Measurements from ENCODE around the gene IL17RE. TPM values are rescaled to one million over a fixed set of nuclear protein-coding genes. Genes with fewer than 3 reads are reported as not detected.
"Not testable (repeated sequence)": the region's sequence is repeated elsewhere in the genome, so short reads cannot be mapped to it uniquely, and the experiment has no call there.

IL17RE gene, protein sequence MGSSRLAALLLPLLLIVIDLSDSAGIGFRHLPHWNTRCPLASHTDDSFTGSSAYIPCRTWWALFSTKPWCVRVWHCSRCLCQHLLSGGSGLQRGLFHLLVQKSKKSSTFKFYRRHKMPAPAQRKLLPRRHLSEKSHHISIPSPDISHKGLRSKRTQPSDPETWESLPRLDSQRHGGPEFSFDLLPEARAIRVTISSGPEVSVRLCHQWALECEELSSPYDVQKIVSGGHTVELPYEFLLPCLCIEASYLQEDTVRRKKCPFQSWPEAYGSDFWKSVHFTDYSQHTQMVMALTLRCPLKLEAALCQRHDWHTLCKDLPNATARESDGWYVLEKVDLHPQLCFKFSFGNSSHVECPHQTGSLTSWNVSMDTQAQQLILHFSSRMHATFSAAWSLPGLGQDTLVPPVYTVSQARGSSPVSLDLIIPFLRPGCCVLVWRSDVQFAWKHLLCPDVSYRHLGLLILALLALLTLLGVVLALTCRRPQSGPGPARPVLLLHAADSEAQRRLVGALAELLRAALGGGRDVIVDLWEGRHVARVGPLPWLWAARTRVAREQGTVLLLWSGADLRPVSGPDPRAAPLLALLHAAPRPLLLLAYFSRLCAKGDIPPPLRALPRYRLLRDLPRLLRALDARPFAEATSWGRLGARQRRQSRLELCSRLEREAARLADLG
- total RNA-seq (1 to 10 TPM; 1.0 to 2.2 (median 1.4) TPM), polyA plus RNA-seq (1.2 TPM)
- long read RNA-seq, donor 1, partial matches to known transcripts, result 0 of 1 reads
- long read RNA-seq, donor 1, other reads (novel, unspliced or antisense), result 1 of 1 reads
- long read RNA-seq, donor 2, result 0 reads
- long read RNA-seq, donor 3, result 0 reads
- long read RNA-seq, donor 4, result 0 reads

DNA sequence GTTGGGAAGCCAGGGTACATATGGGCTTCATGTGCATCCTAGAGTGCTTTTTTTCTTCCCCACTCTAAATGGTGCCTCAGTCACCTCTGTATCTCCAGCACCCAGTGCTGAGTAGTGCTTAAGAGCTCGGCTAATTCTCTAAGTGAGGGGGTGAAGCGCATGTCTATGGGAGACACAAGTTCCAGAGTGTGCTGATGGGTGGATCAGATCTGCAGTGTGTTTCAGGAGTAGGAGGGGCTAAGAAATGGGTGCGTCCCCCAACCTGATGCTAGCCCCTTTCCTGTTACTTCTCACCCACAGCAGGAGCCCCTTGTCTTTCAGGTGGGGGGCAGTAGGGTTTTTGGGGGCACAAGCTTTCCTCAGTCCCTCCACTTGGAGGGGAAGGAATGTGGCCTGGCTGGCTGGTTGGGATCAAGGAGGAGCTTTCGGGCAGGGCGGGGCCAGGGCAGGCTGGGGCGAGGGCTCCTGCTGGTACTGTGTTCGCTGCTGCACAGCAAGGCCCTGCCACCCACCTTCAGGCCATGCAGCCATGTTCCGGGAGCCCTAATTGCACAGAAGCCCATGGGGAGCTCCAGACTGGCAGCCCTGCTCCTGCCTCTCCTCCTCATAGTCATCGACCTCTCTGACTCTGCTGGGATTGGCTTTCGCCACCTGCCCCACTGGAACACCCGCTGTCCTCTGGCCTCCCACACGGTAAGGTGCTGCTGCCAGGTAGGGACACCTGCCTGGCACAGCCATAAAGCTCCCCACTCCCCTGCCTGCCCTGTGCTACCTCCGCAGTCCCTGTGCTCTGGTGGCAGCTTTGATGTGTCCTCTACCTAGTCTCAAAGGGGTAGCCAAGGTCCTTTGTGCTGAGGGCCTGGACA, at the start of gene IL17RE:
Gene IL17RE, plus strand, starts transcription at position 477 of the 866 bp plus-strand sequence. Its CDS starts 85 bp downstream, at position 562.
- WGBS, result 55% methylated on average over 13 of the region's 13 CpGs
- intact Hi-C loops (cut with DNase I), result no loop called here
- H3K9me3 ChIP-seq (ENCODE audit: control insufficient read depth, low read length), result no peaks in the 10 kb centered on the region
- H3K27me3 ChIP-seq (ENCODE audit: control insufficient read depth, insufficient read depth), result no peaks in the 10 kb centered on the region
- no peak within 1 kb of the TSS for H3K27ac ChIP-seq (ENCODE audit: low read length)
- ATAC-seq, result peak; percentile 44
- DNase-seq, result peak in 1 of 3 donors; percentile 59
- no peak within 1 kb of the TSS for H3K4me3 ChIP-seq (ENCODE audit: low read length)
- H3K4me1 ChIP-seq (ENCODE audit: control insufficient read depth, insufficient read depth, low read length), result peaks cover 3% of the 10 kb centered on the region

DNA sequence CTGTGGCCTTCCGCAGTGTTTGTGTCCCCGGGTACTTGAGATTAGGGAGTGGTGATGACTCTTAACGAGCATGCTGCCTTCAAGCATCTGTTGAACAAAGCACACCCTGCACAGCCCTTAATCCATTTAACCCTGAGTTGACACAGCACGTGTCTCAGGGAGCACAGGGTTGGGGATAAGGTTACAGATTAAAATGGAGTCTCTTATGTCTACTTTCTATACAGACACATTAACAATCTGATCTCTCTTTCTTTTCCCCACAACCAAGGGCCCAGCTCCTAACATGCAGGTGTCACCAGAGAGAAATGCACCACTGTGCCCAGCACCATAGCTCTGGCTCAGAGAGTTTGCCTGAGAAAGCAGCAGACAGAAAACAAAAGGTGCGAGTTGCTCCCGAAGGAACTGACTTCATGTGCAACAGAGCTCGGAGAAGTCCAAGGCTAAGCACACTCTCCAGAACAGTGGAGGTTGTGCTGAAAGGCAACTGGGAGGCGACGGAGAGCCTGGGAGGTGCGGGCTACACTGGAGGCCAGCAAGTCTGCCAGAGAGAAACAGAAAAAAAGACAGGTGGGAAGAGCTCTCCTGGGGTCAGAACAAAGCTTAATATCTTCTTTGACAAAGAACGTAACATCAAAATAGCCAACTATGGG, 48.2 kb upstream of the IL17RE start:
- not testable (repeated sequence) for H3K27ac ChIP-seq (ENCODE audit: low read length); H3K4me1 ChIP-seq (ENCODE audit: control insufficient read depth, insufficient read depth, low read length)

DNA sequence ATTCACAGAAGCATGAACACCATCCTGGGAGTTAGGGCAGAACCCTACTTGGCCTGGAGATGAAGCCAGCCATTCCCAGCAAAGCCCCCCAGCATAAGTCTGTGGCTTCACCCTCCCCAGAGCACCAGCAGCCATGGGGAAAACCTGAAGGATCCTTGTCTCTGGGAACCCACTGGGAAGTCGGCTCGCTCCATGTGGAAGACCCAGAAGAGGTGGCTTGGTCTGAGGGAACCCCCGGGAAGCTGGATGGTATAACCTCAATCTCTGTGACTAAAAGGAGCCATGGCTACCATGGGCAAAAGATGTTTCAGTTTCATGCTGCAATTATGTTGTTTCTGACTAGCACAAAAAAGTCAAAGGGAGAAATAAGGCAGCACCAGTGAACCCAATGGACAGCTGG, 47.1 kb upstream of the IL17RE start:
- H3K9me3 ChIP-seq (ENCODE audit: control insufficient read depth, low read length), result no peaks in the 10 kb centered on the region
- 96% methylated on average over 3 of the region's 3 CpGs for WGBS
- no peaks in the 10 kb centered on the region for H3K27me3 ChIP-seq (ENCODE audit: control insufficient read depth, insufficient read depth)
- DNase-seq (no peak), ATAC-seq (no peak)
- no peak overlapping the region for H3K27ac ChIP-seq (ENCODE audit: low read length)
- no peaks in the 10 kb centered on the region for H3K4me1 ChIP-seq (ENCODE audit: control insufficient read depth, insufficient read depth, low read length)
- intact Hi-C loops (cut with DNase I), result no loop called here
- H3K4me3 ChIP-seq (ENCODE audit: low read length), result no peak overlapping the region

More for the DNA sequence above, 48.2 kb upstream of the IL17RE start:
- H3K27me3 ChIP-seq (ENCODE audit: control insufficient read depth, insufficient read depth); intact Hi-C loops (cut with DNase I); H3K4me3 ChIP-seq (ENCODE audit: low read length); H3K9me3 ChIP-seq (ENCODE audit: control insufficient read depth, low read length); DNase-seq; ATAC-seq: not testable (repeated sequence)
- WGBS, result 75% methylated on average over 11 of the region's 11 CpGs

DNA sequence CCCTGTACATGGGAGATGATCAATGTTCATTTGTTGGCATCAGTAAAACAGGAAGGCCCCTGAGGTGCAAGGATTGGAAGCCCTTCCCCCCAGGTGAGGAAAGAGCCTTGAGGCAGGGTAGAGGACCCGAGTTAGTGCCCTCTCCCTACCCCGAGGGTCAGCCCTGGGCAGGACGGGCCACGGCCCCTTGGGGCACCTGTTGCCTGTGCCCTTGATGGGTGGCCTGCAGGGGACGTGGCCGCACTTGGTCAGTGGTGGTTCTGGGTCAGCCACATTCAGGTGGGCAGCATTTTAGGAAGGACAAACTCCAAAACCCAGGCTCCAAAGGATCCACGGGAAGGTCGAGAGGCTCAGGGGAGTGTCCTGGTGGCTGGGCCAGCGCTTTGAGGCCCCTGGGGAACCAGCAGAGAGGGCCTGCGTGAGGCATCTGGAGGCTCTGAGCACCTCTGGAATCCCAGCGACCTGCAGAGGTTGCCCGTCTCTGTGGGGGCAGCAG, 43.1 kb upstream of the IL17RE start:
- Histone ChIP-seq H3K27me3 (ENCODE audit: control insufficient read depth, insufficient read depth) (no peaks in the 10 kb centered on the region), H3K4me1 (ENCODE audit: control insufficient read depth, insufficient read depth, low read length) (no peaks in the 10 kb centered on the region), H3K9me3 (ENCODE audit: control insufficient read depth, low read length) (no peaks in the 10 kb centered on the region), H3K4me3 (ENCODE audit: low read length) (no peak overlapping the region), H3K27ac (ENCODE audit: low read length) (no peak overlapping the region)
- WGBS, result 91% methylated on average over 12 of the region's 12 CpGs
- ATAC-seq (no peak), DNase-seq (no peak)
- intact Hi-C loops (cut with DNase I), result no loop called here

DNA sequence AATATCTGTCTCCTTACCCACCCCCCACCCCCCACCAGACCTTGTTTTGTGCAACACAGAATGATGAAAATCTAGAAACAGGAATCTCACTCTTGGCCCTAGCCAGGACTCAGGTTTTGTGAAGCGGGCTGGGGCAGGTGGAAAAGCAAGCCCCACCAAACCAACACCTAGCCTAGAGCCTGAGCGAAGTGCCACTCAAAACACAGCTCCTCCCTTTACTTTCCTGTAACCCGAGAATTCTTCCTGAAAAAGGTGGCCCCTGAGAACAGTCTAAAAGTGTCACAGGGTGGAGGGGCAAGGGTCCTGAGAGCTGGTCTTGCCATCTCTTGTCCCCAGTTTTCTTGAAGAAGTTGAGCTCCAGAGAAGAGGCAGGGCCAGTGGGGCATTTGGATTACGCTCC, 41.4 kb upstream of the IL17RE start:
- H3K27me3 ChIP-seq (ENCODE audit: control insufficient read depth, insufficient read depth), result no peaks in the 10 kb centered on the region
- no peak for DNase-seq
- no peaks in the 10 kb centered on the region for H3K9me3 ChIP-seq (ENCODE audit: control insufficient read depth, low read length)
- intact Hi-C loops (cut with DNase I), result no loop called here
- no peak overlapping the region for H3K27ac ChIP-seq (ENCODE audit: low read length)
- ATAC-seq, result no peak
- 93% methylated on average over 4 of the region's 4 CpGs for WGBS
- H3K4me3 ChIP-seq (ENCODE audit: low read length), result no peak overlapping the region
- H3K4me1 ChIP-seq (ENCODE audit: control insufficient read depth, insufficient read depth, low read length), result no peaks in the 10 kb centered on the region

DNA sequence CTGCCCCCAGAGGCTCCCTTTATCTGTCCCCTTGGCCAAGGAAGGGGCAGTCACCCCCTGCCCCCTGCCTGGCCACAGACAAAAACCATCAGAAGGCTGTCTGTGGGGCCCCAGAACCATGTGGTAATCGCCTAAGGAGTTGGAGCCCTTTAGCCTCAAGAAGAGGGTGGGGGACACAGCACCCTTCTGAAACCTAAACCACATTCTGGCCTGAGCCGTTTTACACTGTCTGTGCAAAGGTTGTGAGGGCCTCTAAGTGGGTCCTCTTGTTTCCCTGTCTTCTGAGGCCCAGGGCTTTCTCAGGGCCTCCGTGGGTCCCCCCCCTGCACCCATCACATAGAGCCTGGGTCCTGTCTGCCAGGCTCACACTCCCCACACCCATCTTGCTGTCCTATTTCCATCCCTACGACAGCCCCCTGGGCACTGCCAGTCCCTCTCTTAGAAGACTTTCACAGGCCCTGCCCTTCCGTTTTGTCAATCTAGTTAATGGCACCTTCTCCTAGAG, 41.0 kb upstream of the IL17RE start:
- Histone ChIP-seq H3K9me3 (ENCODE audit: control insufficient read depth, low read length) (no peaks in the 10 kb centered on the region), H3K4me3 (ENCODE audit: low read length) (no peak overlapping the region), H3K4me1 (ENCODE audit: control insufficient read depth, insufficient read depth, low read length) (no peaks in the 10 kb centered on the region), H3K27ac (ENCODE audit: low read length) (no peak overlapping the region), H3K27me3 (ENCODE audit: control insufficient read depth, insufficient read depth) (no peaks in the 10 kb centered on the region)
- no peak for DNase-seq
- 88% methylated on average over 5 of the region's 5 CpGs for WGBS
- intact Hi-C loops (cut with DNase I), result no loop called here
- no peak for ATAC-seq

DNA sequence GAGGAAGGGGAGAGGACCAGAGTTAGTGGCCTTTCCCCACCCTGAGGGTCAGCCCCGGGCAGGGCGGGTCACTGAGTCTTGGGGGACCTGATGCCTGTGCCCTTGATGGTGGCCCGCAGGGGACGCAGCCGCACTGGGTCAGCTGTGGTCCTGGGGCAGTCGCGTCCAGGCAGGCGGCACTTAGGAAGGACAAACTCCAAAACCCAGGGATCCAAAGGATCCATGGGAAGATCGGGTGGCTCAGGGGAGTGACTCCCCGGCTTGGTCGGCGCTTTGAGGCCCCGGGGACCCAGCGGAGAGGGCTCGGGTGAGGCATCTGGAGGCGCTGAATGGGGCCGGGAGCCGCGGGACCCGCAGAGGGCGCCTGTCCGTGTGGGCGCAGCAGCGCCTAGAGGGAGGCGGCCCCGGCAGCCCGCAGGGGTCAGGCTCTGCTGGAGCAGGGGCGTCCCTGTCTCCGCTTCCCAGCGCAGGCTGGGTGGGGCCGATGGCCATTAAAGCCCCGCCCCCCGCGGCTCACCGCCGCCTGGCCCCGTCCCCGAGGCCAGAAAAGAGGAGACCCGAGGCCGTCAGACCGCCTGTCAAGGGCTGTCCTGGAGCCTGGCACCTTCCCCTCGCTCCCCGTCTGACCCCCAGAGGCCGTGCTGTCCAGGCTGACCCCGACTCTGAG, 40.1 kb upstream of the IL17RE start:
- ATAC-seq (peak; percentile 92 to 94), DNase-seq (peak; percentile 78 to 91 (median 89))
- H3K9me3 ChIP-seq (ENCODE audit: control insufficient read depth, low read length), result no peaks in the 10 kb centered on the region
- WGBS, result 13% methylated on average over 45 of the region's 45 CpGs
- H3K4me3 ChIP-seq (ENCODE audit: low read length), result peak overlapping the region; percentile 41
- intact Hi-C loops (cut with DNase I), result no loop called here
- H3K27ac ChIP-seq (ENCODE audit: low read length), result no peak overlapping the region
- no peaks in the 10 kb centered on the region for H3K27me3 ChIP-seq (ENCODE audit: control insufficient read depth, insufficient read depth)
- H3K4me1 ChIP-seq (ENCODE audit: control insufficient read depth, insufficient read depth, low read length), result no peaks in the 10 kb centered on the region

DNA sequence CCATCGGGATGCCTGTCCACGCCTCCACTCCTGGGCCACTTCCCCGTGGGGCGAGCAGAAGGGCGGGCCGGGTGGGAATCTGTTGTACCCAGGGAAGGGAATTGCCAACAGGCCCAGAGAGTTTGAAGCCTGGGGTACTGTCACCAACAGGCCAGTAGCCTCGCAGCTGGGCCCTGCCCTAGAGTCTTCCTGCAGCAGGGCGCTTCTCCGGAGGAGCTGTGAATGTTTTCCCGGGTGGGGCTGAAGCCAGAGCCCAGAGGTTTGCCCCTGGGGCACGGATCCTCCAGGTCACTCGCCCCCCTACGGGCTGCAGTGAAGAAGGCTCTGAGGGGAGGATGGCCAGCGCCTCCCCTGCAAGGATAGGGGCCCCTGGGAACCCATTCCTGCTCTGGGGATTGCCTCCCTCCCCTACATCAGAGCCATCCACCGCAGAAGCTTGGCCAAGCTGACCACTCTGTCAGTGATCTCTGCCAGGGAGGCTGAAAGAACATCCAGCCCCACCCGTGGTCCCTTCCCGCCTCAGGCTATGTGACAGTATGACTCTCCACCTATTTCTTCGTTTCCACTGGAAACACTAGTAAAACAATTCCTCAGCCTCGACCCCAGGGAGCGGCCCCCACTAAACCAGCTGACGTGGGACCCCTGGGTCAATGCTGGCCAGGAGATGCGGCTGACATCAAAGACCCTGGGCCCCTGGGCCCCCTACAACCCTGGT, 39.4 kb upstream of the IL17RE start:
- no peaks in the 10 kb centered on the region for H3K4me1 ChIP-seq (ENCODE audit: control insufficient read depth, insufficient read depth, low read length)
- no peaks in the 10 kb centered on the region for H3K9me3 ChIP-seq (ENCODE audit: control insufficient read depth, low read length)
- no peaks in the 10 kb centered on the region for H3K27me3 ChIP-seq (ENCODE audit: control insufficient read depth, insufficient read depth)
- intact Hi-C loops (cut with DNase I), result no loop called here
- no peak overlapping the region for H3K27ac ChIP-seq (ENCODE audit: low read length)
- H3K4me3 ChIP-seq (ENCODE audit: low read length), result peak overlapping the region; percentile 41
- ATAC-seq (peak in 1 of 2 donors; percentile 7), DNase-seq (no peak)
- 58% methylated on average over 22 of the region's 22 CpGs for WGBS

DNA sequence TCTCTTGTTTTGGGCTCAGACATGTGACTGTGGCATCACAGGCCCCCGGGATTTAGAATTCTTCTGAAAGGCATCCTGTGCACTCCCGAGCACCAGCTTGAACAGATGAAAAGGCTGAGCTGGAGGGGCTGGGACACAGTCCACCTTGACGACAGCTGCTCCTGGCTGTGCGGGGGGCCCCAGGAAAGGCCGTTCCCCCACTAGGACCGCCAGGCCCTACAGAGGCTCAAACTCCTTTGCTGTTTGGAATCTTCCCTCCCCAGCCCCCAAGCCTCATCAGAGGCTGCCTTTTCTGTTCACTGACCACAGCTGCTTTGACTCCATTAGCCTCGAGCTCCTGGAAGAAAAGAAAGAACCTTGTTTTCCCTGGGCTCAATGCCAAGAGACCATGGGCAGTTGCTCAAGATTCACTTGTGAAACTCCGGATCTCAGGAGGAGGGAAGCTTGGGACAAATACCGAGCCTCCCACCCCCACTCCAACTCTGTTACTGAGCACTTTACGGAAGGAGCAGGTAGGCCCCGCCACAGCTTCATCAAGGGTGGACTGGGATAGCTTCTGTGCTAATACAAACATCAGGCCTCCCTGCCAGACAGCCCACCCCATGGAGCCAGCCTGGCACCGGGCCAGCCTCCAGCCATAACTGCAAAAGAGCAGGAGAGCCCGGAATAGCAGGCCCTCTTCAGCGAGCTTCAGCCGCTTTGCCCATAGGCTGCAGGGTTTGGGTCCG, 38.3 kb upstream of the IL17RE start:
- H3K4me3 ChIP-seq (ENCODE audit: low read length), result no peak overlapping the region
- ATAC-seq (peak; percentile 40 to 44), DNase-seq (peak; percentile 66 to 85 (median 84))
- no peaks in the 10 kb centered on the region for H3K4me1 ChIP-seq (ENCODE audit: control insufficient read depth, insufficient read depth, low read length)
- peak overlapping the region; percentile 76 for H3K27ac ChIP-seq (ENCODE audit: low read length)
- H3K27me3 ChIP-seq (ENCODE audit: control insufficient read depth, insufficient read depth), result no peaks in the 10 kb centered on the region
- intact Hi-C loops (cut with DNase I), result no loop called here
- H3K9me3 ChIP-seq (ENCODE audit: control insufficient read depth, low read length), result no peaks in the 10 kb centered on the region
- WGBS, result 41% methylated on average over 16 of the region's 16 CpGs
